Activated T-cell treated with anti-CD3 and anti-CD28 coated beads, Interleukin-2, amount 50 U/mL, for 4 hours (primary cell): ENCODE data around the gene RHOF. TPM values are rescaled to one million over a fixed set of nuclear protein-coding genes. Genes with fewer than 3 reads are reported as not detected.
A peak's percentile ranks its signal among the peaks of the same experiment; 100 is the strongest.
"Not testable (repeated sequence)": the region's sequence is repeated elsewhere in the genome, so short reads cannot be mapped to it uniquely, and the experiment has no call there.

Experiments used
- ATAC-seq, 2 donors: fragments of 200-7000 bp; cut with Tn5 transposase; one replicate each; pipeline ENCODE4 v1.10.0; 2021
- DNase-seq: peaks from one replicate; pipeline ENCODE4 v3.0.0-alpha.2; 2020
- H3K27me3 Mint-ChIP-seq: one replicate; pipeline ENCODE4 v1.8.0; 2021; ENCODE audit warnings: low read depth, mixed read lengths
- H3K36me3 Mint-ChIP-seq: one replicate; pipeline ENCODE4 v1.8.0; 2022; ENCODE audit warnings: mixed read lengths; ENCODE audit not compliant: insufficient read depth
- H3K4me1 Mint-ChIP-seq: one replicate; pipeline ENCODE4 v1.8.0; 2021; ENCODE audit warnings: low read depth, mixed read lengths
- H3K4me3 Mint-ChIP-seq: one replicate; pipeline ENCODE4 v1.8.0; 2021; ENCODE audit warnings: mild to moderate bottlenecking, moderate library complexity, mixed read lengths
- H3K9me3 Mint-ChIP-seq: one replicate; pipeline ENCODE4 v1.8.0; 2021; ENCODE audit warnings: mixed read lengths
- total RNA-seq, 3 donors: library from RNA; stranded (reverse); gene quantifications; one replicate each; pipeline ENCODE4 v1.2.1, GENCODE V29; 2021

Gene RHOF
- total RNA-seq, 3 donors from 2014 or later, result 80.7 to 94.6 (median 85.8) TPM

DNA sequence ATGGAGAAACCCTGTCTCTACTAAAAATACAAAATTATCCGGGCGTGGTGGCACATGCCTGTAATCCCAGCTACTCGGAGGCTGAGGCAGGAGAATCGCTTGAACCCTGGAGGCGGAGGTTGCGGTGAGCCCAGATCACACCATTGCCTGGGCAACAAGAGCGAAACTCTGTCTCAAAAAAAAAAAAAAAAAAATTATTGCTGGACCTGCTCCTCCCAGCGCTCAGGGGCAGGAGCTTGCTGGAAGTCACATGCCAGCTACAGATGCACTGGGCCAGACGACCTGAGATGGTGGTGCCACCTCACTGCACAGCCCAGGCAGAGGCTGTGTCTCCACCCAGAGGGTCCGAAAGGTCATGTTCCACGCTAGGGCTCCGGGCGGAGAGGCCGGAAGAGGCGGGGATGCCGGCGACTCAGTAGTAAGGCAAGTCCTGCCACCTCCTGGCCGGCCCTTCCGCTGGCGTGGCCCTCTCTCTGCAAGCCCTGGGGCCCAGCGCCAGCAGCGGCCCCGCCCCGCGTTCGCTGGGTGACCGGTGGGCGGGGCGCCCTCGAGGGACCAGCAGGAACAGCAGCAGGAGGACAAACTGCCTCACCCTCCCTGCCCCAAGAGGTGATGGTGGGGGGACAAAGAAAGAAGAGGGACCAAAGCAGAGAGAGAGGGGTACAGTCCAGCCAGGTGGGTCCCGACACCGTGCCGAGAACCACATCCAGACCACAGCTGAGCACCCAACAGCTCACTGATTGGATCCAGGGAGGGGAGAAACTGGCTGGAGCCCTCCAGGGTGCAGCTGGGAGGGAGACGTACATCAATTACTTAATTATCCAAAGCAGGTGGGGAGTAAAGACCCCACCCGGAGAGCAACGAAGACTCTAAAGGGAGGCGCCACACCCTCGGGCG, 3.6 kb upstream of the RHOF start:
- Mint-ChIP-seq H3K36me3 (peaks cover 15% of the 10 kb centered on the region), H3K4me1 (peaks cover 41% of the 10 kb centered on the region), H3K4me3 (peak overlapping the region; percentile 40), H3K9me3 (no peaks in the 10 kb centered on the region), H3K27me3 (no peaks in the 10 kb centered on the region)
- no peak for ATAC-seq
- no peak for DNase-seq

DNA sequence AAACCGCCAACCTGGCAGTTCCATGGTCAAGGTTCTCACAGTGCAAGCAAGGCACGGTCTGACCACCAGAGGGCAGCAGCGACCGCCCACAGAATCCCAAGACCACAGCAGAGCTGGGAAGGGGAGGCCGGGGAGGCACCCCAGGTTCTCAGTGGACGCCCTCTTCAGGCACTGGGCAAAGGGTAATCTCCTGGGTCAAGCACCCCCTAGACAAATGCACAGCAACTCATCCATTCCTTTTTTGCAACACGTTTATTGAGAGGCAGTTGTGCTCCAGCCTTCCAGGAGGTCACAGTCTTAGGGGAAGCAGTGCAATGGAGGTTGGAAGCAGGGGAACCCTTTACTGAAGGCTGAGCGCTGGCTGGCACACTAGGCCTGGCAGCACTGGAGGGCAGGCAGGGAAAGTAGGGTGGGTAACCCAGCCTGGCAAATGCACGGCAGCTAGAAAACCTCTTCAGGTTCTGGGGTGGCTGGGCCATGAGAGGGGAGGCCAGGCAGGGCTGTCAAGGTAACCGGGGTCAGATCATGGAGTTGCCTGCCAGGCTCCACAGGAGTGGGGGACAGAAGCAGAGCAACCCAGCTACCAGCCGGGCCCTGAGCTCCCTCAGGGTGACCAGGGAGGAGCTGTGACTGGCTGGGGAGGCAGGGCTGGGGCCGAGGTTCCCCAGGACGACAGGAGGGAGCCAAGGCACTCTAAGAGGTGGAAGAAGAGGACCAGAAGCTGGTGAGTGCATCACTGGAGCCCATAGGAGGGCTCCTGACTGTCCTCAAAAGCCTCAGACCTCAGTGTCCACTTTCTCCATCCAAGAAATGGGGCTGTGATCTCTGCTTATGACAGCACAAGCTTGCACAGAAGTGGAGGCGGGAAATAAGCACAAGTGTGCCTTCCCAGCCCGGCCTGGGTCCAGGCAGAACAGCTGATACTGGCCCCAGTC, 1.8 kb upstream of the RHOF start:
- Mint-ChIP-seq H3K27me3 (no peaks in the 10 kb centered on the region), H3K4me1 (peaks cover 57% of the 10 kb centered on the region), H3K36me3 (peaks cover 22% of the 10 kb centered on the region), H3K4me3 (peak overlapping the region; percentile 94), H3K9me3 (no peaks in the 10 kb centered on the region)
- peak; percentile 86 for DNase-seq
- ATAC-seq, result peak; percentile 8 to 13

DNA sequence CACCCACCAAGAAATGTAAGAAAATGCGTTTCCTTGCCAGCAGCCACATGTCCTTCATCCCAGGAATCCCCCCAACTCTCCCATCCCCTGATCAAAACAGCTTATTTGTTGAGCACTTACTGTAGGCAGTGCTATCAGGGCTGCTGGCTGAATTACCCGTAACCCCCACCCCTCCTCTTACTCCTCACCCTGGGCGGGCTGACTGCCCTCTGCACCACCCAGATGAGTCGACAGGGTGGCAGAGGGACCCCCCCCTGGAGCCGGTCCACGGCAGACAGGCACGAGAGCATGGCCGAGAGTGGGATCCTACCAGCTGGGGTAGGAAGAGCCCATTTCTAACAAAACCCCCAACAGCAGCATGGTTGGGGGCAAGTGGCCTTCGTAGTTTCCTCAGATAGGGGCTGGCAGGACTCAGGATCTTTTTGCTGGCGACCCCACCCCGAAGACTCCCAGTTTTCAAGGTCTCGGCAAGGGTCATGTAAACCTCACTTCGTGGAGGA, 1.1 kb upstream of the RHOF start:
- Mint-ChIP-seq H3K9me3 (no peaks in the 10 kb centered on the region), H3K27me3 (no peaks in the 10 kb centered on the region), H3K4me1 (peaks cover 64% of the 10 kb centered on the region), H3K36me3 (peaks cover 24% of the 10 kb centered on the region), H3K4me3 (peak overlapping the region; percentile 94)
- ATAC-seq (peak; percentile 16 to 17), DNase-seq (peak; percentile 36)

DNA sequence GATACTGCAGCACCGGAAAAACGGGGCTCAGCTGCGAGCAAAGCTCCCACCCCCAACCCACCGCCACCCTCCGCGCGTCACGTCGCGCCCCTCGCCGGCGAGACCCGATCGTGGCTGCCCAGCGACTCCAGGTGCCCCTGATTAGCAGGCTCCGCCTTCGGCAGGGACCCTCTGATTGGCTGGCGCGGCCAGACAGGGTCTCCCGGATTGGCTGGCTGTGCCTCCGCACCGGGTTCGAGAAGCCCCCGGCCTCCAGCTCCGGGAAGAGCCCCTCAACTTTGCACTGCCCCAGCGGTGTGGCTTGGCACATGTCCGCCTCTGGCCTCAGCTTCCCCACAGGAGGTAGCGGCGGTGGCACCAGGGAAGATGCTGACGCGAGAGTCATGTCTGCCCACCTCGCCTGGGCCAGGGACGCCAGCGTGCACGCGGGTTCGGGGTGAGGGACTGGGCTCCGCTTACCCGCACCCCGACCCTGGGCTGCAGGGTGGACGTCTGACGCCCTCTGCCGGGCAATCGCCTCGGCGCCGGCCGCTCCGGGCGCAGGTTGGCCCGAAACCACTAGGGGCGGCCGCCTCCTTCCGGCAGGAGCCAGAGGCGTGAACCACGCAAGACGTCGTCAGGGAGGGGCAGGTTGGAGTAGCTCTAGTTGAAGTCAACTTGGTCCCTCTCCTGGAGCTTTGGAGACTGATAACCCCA, 498 bp upstream of the RHOF start:
- H3K36me3 Mint-ChIP-seq, result peaks cover 24% of the 10 kb centered on the region
- peak overlapping the region; percentile 94 for H3K4me3 Mint-ChIP-seq
- no peaks in the 10 kb centered on the region for H3K9me3 Mint-ChIP-seq
- ATAC-seq, result peak; percentile 66 to 68
- H3K27me3 Mint-ChIP-seq, result no peaks in the 10 kb centered on the region
- DNase-seq, result peak; percentile 95
- H3K4me1 Mint-ChIP-seq, result peaks cover 63% of the 10 kb centered on the region

DNA sequence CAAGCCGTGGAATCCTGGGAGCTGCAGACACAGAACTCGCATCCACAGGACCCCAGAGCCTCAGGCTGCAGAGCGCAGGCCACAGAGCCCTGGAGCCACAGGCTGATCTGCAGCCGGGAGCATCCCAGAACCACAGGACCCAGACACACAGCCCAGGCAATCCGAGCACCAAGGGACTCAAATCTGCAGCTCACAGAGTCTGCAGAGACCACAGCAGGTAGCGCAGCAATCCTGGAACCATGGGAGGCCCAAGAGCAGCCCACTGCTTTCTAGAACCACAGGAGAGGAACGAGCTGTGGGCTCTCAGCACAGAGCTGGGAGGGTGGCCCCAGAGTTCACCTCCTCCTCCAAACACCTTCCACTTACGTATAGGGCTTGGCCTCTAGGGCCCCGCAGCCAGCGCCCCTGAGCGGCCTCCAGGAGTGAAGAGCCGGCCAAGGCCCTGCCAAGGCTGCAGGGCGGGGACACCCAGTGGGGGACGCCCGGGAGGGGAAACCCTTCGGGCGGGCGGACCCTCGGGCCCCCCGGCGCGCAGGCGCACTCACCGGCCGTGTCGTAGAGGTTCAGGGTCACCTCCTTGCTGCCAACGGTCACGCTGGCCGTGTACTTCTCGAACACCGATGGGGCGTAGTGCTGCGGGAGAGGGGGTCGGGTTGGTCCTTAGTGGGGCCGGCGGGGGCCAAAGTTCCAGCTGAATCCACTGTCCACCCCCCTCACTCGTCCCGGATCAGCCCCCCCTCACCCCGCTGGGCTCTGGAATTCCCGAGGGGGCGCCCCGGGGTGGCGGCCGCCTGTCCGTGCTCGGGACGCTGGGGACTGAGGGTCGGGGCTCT, 665 bp downstream of the RHOF start:
- no peaks in the 10 kb centered on the region for H3K27me3 Mint-ChIP-seq
- DNase-seq, result peak; percentile 35
- H3K4me1 Mint-ChIP-seq, result peaks cover 64% of the 10 kb centered on the region
- ATAC-seq, result peak; percentile 6
- peaks cover 21% of the 10 kb centered on the region for H3K36me3 Mint-ChIP-seq
- no peaks in the 10 kb centered on the region for H3K9me3 Mint-ChIP-seq
- H3K4me3 Mint-ChIP-seq, result peak overlapping the region; percentile 94

DNA sequence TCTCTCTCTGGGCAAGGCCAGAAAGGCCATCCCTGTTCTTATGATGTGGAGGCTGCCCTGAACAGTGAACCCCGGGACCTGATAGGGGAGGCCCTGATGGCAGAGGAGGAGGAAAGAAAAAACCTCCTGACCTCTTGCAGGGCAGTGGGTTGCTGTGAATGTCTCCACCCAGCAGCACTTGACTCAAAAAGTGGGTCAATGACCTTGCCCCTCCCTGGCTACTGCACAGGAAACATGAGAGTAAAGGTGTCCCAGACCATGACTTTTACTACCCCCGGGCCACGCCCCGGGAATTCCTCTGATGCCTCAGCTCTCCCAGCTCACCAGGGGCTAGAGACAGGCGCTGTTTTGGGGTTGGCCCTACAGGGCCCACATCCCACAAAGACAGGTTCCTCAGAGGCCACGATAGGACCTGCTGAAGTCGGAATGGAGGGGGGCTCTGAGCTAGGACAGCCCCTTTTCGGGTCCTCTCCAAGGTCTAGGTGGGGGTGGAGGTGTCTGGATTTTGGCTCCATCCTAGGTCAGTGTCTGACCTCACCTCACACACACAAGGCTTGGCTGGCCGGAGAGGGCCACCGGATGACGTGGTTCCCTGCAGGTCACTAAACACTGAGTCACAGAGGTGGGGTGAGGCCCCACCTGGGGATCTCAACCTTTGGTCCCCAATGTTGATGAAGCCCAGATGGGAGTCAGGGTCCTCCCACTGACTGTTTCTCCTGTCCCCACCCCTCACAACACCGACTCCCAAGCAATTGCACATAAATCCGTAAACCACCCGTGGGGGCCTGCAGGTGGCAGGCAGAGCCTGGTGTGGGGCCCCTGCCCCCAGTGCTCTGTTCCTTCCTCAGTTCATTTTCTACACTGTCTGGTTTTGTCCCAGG, 1.6 kb downstream of the RHOF start:
- ATAC-seq (no peak), DNase-seq (no peak)
- peak overlapping the region; percentile 94 for H3K4me3 Mint-ChIP-seq
- H3K27me3 Mint-ChIP-seq, result no peaks in the 10 kb centered on the region
- peaks cover 19% of the 10 kb centered on the region for H3K36me3 Mint-ChIP-seq
- no peaks in the 10 kb centered on the region for H3K9me3 Mint-ChIP-seq
- H3K4me1 Mint-ChIP-seq, result peaks cover 65% of the 10 kb centered on the region

DNA sequence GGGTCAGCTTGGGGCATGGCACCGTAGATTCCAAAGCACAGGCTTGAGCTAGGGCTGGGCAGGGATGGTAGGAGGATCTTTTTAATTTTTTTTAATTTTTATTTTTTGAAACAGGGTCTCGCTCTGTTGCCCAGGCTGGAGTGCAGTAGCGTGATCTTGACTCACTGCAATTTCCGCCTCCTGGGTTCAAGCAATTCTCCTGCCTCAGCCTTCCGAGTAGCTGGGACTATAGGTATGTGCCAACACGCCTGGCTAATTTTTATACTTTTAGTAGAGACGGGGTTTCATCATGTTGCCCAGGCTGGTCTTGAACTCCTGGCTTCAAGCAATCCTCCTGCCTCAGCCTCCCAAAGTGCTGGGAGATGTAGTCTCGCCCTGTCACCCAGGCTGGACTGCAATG, 2.7 kb downstream of the RHOF start:
- Mint-ChIP-seq H3K4me1 (peaks cover 75% of the 10 kb centered on the region), H3K36me3 (peaks cover 20% of the 10 kb centered on the region), H3K4me3 (peak overlapping the region; percentile 94)
- not testable (repeated sequence) for H3K27me3 Mint-ChIP-seq, H3K9me3 Mint-ChIP-seq, ATAC-seq, DNase-seq

DNA sequence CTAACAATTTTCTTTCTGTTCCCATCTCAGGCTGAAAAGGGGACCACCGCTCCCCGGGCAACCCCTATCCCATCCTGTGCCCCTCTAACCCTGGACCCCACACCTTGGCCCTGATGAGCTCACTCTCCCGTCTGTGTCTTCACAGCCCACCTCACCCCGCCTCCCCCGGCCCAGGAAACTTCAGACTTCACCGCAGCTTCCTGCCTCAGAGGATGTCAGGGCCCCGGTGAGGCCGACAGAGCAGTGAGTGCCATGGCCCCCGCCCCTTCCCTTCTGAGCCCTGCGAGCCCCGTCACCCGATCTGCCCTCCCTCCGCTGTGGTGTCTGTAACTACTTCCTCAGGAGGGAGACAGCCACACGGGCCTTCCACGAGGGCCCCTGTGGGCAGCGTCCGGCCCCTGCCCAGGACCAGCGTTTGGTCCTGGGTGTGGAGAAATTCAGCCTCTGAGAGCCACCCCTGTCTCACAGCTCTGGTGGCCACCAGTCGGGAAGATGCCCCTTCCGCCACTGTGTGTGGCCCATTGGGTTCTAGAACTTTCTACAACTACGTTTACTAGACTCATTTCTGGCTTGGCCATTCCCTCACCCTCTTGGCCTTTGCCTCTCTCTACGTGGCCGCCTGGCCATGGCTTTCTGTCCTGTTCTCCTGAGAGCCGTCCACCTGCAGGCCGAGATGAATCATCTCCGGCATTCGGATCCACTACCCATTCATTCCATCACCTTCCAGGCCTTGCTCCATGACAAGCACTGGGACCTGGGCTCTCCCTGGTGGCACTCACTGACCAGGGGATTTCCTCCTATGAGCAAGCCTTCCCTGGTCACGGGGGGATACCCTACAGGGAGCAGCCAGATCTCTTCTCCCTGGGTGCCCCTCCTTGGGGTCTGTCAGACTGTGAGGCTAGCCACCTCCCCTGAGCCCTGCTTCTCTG, 3.4 kb downstream of the RHOF start:
- peaks cover 74% of the 10 kb centered on the region for H3K4me1 Mint-ChIP-seq

DNA sequence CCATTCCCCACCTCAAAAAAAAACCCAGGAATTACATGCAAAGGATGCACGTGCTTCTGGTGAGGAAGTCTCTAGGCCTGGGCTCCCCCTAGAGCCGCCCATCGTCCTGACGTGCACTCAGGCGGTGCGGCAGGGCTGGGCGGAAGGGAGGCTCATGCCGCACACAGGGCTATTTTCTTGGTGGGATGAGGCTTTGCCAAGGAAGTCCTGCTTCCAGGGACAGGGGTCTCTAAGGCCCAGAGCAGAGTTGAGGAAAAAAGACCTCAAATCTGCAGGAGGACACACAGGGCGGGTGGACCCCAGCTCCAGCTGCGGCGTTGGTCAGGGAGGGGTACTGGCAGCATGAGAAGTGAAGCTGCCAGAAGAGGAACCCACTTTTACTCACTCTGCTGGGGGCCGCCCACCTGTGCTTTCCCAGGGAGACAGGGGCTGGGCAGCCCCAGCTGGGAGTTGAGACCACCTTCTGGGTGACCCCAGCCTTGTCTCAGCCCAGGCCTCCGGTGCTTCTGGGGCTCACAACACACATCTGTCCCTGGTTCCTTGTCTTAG, 4.2 kb downstream of the RHOF start:
- ATAC-seq (no peak), DNase-seq (no peak)
- H3K4me1 Mint-ChIP-seq, result peaks cover 74% of the 10 kb centered on the region
- peaks cover 22% of the 10 kb centered on the region for H3K36me3 Mint-ChIP-seq
- no peaks in the 10 kb centered on the region for H3K27me3 Mint-ChIP-seq
- H3K9me3 Mint-ChIP-seq, result no peaks in the 10 kb centered on the region
- peak overlapping the region; percentile 94 for H3K4me3 Mint-ChIP-seq

More for the DNA sequence above, 3.4 kb downstream of the RHOF start:
- H3K9me3 Mint-ChIP-seq, result no peaks in the 10 kb centered on the region
- no peaks in the 10 kb centered on the region for H3K27me3 Mint-ChIP-seq
- H3K36me3 Mint-ChIP-seq, result peaks cover 17% of the 10 kb centered on the region
- ATAC-seq (peak; percentile 59 to 63), DNase-seq (peak; percentile 92)
- peak overlapping the region; percentile 94 for H3K4me3 Mint-ChIP-seq

DNA sequence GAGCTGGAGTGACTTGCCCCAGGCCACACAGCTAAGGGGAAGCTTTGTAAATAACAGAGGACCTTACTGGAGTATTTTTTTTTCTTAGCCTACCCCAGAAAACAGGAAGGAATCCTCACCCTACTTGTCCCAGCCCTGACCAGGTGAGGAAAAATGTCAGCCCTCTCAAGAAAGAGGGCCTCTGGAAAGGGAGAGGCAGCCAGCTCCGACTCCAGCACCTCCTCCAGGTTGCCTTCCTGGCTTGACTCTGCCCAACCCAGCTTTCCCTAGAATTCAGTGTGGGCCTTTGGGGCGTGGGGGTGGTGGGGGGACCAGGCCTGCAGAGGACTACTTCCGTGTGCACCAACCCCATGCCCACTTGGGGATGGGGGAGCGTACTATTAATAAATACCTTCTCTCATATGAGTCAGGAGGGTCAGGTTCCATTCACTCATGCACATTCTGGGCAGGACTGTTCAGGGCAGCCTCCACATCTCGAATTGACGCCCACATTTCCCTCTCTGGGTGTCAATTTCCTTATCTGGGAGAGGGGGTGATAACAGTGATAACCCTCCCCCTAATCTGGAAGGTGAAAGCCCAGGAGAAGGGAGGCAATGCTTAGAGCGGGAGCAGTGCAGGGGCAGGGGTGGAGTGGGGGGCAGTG, 5.2 kb downstream of the RHOF start:
- ATAC-seq (no peak), DNase-seq (no peak)
- Mint-ChIP-seq H3K4me1 (peaks cover 80% of the 10 kb centered on the region), H3K27me3 (no peaks in the 10 kb centered on the region), H3K36me3 (peaks cover 22% of the 10 kb centered on the region), H3K9me3 (no peaks in the 10 kb centered on the region), H3K4me3 (peak overlapping the region; percentile 94)
